Measurements from ENCODE around the gene RLF.

The RLF gene

GRCh38 chr1:40281853-40282252 is 120.7 kb downstream of the RLF start:
- H3K27ac Mint-ChIP-seq: peak overlapping the region in 1 of 2 donors; percentile 45
- H3K27me3 Mint-ChIP-seq: no peaks in the 10 kb centered on the region
- H3K9me3 Mint-ChIP-seq: no peaks in the 10 kb centered on the region
- DNase-seq (no peak), ATAC-seq (replicated peaks) (no peak)
- H3K4me3 Mint-ChIP-seq: no peak overlapping the region
- peaks cover 0 to 1% of the 10 kb centered on the region in 2 donors for H3K4me1 Mint-ChIP-seq (ENCODE audit: low read depth in 2 of 2)
- H3K36me3 Mint-ChIP-seq (ENCODE audit: insufficient read depth): peaks cover 74% of the 10 kb centered on the region

Measured in effector memory CD8-positive, alpha-beta T cell (primary cell).